Cardiac fibroblast (primary cell): ENCODE measurements around the gene LRRC28.
A peak's percentile ranks its signal among the peaks of the same experiment; 100 is the strongest.

ENCODE experiments used
- DNase-seq, 2 donors: peaks; one replicate each; pipeline versions ENCODE4 v3.0.0 to v3.0.0-alpha.2; 2010; ENCODE audit warnings: low read depth in 2 of 2
- H3K4me3 ChIP-seq, 2 donors: replicated peaks in 1 of 2; 1 replicate in 1 of 2; 2 replicates in 1 of 2; pipeline ENCODE4 v1.5.1; 2011; ENCODE audit warnings: low read depth in 2 of 2, low read length in 2 of 2, mild to moderate bottlenecking in 2 of 2, moderate library complexity in 1 of 2
- TF ChIP-seq, protein P1 (sequence below): IDR thresholded peaks from one replicate; pipeline ENCODE4 v1.5.1; 2011; ENCODE audit warnings: low read depth, mild to moderate bottlenecking, low read length, inconsistent platforms

LRRC28 gene

DNA sequence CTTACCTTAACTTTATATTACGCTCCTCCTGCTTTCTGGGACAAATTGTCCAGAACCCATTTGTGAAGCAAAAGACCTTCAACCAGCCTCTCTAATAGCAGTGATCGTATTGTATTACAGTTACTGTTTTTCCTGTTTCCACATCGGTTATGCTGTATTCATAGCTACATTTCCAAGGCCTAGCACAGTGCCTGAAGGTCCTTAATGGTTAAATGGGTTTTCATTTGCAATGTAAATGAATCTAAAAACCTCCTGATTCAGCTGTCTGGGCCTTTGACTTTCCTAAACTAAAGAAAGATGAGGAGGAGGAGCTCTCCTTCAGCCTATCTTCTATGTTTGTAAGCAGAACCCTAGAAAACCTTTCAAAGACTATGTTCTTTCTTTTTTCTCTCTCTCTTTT is 99.1 kb downstream of the LRRC28 start:
- TF ChIP-seq, protein P1, sequence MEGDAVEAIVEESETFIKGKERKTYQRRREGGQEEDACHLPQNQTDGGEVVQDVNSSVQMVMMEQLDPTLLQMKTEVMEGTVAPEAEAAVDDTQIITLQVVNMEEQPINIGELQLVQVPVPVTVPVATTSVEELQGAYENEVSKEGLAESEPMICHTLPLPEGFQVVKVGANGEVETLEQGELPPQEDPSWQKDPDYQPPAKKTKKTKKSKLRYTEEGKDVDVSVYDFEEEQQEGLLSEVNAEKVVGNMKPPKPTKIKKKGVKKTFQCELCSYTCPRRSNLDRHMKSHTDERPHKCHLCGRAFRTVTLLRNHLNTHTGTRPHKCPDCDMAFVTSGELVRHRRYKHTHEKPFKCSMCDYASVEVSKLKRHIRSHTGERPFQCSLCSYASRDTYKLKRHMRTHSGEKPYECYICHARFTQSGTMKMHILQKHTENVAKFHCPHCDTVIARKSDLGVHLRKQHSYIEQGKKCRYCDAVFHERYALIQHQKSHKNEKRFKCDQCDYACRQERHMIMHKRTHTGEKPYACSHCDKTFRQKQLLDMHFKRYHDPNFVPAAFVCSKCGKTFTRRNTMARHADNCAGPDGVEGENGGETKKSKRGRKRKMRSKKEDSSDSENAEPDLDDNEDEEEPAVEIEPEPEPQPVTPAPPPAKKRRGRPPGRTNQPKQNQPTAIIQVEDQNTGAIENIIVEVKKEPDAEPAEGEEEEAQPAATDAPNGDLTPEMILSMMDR, result no peak

DNA sequence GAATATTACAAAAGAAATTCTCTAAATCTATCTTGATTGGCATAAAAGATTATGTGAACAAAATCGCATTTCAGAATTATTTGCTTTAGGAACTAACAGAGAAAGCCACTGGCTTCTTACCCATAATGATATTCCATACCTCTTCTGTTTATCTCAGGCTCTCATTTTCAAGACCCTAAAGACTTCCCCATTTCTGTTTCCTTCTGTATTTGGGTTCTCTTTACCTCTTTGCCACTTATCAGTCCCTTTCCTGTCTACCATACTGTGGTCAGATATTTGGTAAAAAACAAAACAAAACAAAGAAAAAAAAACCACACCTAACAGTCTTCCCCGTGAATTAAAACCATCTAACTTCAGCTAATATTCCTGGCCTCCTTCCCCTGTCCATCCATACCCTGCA is 108.5 kb downstream of the LRRC28 start:
- TF ChIP-seq, protein P1, result no peak
- DNase-seq, result no peak
- no peak overlapping the region for H3K4me3 ChIP-seq

More for the DNA sequence above, 99.1 kb downstream of the LRRC28 start:
- DNase-seq, result no peak
- H3K4me3 ChIP-seq, result no peak overlapping the region

DNA sequence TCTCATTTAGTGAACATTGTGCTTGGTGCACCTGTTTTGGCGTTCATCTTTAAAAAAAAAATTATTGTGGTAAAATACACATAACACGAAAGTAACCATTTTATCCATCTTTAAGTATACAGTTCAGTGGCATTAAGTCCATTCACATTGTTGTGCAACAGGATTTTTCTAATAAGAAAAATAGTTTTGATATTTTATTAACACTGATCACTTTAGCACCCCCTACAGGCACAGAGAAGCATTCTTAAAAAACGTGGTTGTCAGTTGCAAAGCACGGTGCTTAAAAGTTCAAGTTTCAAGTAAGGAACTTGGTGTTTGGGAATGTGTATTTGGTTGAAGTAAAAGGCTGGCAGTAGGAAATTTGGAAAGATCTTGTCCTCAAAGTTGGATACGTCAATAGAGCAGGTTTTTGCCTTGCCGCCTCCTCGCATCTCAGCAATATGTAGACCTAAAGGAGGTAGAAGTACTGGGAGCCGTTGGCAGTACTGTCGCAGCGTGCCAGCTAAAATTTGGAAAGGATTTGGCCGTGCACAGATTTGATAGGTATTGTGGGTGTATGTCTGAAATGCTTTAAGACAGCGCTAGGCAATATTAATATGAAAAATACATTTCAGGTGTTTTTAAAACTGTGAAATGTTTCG is 110.4 kb downstream of the LRRC28 start:
- no peak overlapping the region for H3K4me3 ChIP-seq
- TF ChIP-seq, protein P1, result peak; percentile 52
- peak; percentile 19 to 59 for DNase-seq

DNA sequence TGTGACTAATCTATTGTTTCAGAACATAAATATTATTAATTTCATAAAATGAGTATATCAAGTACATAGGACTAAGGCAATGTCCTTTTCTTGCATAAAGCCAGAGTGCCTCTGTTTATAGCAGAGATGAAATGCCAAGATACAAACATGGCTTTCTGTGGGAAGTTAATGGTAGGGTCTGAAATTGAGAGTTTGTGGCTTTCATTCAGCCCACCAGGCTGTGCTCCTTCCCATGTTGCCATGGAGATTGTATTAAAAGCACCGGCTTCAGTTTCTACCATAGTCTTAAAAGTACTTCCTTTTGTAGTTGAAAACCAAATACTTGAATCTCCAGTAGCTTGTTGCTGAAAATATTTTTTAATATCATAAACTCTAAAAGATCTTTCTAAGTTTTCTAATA is 114.0 kb downstream of the LRRC28 start:
- TF ChIP-seq, protein P1, result no peak
- no peak overlapping the region for H3K4me3 ChIP-seq
- DNase-seq, result no peak

DNA sequence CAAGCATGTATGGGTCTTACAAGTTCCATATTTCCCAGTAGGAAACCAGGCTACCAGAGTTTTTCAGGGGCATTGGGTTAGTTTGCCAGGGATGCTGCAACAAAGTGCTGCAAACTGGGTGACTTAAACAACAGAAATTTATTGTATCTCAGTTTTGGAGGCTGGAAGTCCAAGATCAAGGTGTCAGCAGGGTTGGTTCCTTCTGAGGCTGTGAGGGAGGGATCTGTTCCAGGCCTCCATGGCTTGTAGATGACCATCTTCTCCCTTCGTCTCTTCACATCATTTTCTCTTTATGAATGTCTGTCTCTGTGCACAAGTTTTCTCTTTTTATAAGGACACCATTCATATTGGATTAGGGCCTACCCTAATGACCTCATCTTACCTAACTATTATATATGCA is 114.7 kb downstream of the LRRC28 start:
- H3K4me3 ChIP-seq, result no peak overlapping the region
- TF ChIP-seq, protein P1, result no peak
- DNase-seq, result no peak

DNA sequence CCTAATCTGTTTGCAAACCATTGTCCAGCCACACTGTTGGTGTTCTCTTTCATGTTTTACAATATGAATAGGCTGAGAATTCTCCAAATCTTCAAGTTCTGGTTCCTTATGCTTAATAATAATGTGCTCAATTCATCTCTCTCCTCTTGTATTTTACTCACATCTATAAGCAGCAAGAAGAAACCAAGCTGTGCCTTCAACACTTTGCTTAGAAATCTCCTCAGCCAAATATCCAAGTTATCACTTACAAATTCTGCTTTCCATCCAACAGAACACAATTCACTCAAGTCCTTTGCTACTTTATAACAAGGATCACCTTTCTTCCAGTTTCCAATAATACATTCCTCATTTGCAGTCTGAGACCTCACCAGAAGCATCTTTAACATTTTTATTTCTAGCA is 117.5 kb downstream of the LRRC28 start:
- TF ChIP-seq, protein P1, result no peak
- H3K4me3 ChIP-seq, result no peak overlapping the region

DNA sequence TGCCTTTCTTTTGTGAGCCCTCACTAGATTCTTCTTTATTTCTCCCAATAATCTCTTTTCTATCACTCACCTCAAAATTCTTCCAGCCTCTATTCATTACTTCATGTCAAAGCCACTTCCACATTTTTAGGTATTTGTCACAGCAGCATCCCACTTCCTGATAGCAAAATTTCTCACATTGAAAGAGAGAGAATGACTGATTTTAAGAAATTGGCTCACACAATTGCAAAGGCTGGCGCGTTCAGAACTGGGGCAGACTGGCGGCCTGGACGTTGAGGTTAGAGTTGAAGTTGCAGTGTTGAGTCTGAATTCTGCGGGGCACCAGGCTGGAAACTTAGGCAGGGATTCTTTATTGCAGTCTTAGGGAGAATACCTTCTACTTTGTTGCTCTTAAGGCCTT is 117.9 kb downstream of the LRRC28 start:
- no peak for DNase-seq
- TF ChIP-seq, protein P1, result no peak
- H3K4me3 ChIP-seq, result no peak overlapping the region

More for the DNA sequence above, 117.5 kb downstream of the LRRC28 start:
- no peak for DNase-seq
